Fibroblast of skin of scalp (primary cell): Measurements from ENCODE around the gene STYK1.
"Not testable (repeated sequence)": the region's sequence is repeated elsewhere in the genome, so short reads cannot be mapped to it uniquely, and the experiment has no call there.

ENCODE experiments used
- DNase-seq: peaks from one replicate; pipeline ENCODE4 v3.0.0-alpha.2; 2013

STYK1 gene

GRCh38 chr12:10620078-10620779, 53.6 kb downstream of the STYK1 start:
- no peak for DNase-seq

DNA sequence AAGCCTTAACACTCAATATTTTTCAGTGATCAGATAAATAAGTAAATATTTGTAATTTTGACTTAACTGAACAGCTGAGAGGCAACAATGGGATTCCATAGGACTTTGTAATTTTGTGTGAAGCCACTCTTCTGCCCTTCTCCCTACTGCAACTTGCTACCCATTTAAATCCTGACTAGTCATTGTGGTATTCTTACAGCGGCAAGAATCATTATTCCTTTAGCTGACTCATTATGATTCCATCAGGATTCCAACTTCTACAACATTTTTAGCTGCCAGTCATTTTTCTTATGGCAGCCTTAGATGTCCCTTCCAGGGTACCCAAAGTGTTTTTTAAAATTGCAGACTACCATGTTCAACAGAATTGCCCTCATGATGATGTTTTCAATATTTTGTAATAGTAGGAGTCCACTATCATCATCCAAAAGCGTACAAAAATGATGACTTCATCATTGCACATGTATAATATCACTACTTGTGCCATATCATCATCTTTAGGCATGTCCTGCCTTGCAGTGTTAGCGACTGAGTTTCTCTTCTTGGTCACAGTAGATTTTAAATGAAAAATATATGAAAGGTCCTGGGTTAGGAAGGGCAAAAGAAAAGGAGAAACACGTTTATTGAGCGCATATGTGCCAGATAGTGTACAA, 55.4 kb downstream of the STYK1 start:
- DNase-seq: peak; percentile 89

GRCh38 chr12:10617863-10618262, 56.0 kb downstream of the STYK1 start:
- peak; percentile 51 for DNase-seq

- no peak for DNase-seq
Observed at GRCh38 chr12:10615532-10615931, 58.3 kb downstream of the STYK1 start.

DNA sequence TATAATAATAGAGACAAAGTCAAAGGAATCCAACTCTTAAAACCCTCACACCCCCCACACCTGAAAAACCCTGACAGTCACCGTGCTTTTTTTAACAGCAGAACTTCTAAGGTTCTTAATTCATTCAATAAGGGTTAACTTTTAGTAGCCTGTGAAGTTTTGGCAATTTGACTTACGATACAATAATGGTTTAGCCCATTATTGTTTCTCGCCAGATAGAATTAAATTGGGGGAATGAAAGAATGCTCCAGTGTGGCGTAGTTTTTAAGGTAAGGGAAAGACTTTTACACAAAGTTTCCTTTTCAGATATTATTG, 59.8 kb downstream of the STYK1 start:
- DNase-seq: no peak

DNA sequence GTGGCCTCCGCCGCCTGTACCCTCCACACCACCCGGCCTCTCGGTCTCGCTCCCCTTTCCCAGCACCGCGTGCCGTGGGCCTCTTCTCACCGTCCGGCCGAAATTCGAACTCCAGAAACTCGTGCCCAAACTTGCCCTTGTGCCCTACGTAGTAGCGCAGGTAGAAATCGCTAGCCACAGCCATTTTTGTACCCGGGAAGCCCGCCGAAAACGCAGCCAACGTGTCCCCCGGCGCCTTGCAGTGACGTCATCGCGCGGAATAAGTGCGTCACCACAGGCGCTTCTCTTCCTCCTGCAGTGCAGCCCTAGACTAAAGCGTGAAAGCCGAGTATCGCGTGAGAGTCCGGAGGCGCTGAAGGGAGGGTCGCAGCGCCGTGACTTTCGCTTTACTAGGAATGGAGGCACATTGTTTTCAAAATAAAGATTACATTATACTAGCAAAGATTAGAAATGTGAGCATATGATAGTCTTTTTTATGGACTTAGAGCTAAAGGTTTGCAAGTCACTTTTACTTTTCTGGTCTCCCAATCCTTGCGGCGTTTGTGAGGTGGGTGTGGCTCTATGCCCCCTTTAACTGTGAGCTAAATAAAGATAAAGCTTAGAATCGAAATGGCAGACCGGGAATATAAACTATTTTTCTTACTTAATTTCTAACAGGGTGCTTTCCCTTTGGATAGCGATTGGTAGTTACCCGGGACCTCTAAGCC, 60.4 kb downstream of the STYK1 start, which contains the start of gene MAGOHB:
Gene MAGOHB, minus strand, starts transcription at position 261 of the 707 bp plus-strand sequence. Its CDS starts 77 bp downstream, at position 184.
- DNase-seq: peak; percentile 98

DNA sequence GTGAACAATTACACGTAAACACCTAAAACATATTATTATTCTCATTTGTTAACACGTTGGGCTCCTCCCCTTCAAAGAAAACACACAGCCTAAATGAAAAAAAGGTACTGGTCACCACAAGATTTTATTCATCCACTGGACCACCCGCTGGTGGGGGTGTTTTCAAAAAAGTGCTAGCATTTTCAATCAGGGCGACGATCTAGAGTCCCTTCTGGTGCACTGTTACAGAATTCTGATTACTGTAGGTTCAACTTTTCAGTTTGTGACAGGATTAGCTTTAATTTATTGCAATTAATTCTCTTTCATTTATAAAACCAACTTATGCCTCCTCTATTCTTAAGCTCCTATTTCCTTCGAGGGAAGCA, 60.9 kb downstream of the STYK1 start:
- no peak for DNase-seq

DNA sequence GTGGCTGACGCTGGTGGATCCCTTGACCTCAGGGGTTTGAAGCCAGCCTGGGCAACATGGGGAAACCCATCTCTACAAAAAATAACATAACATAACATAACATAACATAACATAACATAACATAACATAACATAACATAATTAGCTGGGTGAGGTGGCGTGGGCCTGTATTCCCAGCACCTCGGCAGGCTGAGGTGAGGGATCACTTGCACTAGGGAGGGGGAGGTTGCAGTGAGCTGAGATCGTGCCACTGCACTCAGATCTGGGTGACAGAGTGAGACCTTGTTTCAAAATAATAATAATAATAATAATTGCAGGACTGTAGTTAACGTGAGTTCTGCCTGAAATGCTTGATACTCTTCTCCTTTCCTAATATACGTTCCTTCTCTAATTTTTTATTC, 61.7 kb downstream of the STYK1 start:
- DNase-seq: no peak

- not testable (repeated sequence) for DNase-seq
Observed at GRCh38 chr12:10611258-10611657, 62.6 kb downstream of the STYK1 start.

DNA sequence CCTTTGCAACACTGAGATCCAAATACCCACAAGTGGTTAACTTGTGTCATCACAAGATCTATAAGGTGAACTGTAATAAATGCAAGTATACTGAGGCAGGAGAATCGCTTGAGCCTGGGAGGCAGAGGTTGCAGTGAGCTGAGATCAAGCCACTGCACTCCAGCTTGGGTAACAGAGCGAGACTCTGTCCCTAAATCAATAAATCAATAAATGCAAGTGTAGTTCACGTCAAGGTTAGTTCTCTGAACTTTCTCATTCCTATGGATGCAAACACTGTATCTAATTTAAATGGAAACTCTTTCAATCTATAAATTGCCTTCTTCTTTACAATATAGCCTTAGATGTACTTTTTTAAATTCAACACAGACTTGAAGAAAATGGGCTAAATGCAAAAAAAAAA, 63.7 kb downstream of the STYK1 start:
- DNase-seq: no peak

DNA sequence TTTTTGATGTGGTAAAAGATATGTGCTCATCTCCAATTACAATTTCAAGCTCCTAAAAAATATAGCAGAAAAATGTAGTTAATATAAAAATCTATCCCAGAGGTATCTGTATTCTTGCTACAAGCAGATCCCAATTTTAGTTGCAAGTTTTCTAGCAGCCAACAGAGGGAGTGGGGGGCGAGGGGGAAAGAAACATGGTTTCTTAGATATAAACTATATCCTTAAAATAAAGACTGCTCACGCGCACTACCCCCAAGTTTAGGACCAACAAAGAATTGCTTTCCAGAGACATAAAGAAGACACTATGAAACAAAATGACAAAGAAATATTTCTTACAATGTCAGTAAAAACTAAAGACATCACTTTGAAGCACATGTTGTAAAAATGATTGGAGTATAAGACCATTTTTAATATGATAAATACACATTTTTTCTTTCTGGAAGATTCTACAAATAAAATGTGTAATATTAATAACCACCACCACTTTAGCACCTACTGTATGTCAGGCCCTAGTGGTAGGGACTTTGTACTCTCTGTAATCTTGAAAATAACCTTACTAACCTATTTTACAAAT, 65.9 kb downstream of the STYK1 start:
- DNase-seq: peak; percentile 25

DNA sequence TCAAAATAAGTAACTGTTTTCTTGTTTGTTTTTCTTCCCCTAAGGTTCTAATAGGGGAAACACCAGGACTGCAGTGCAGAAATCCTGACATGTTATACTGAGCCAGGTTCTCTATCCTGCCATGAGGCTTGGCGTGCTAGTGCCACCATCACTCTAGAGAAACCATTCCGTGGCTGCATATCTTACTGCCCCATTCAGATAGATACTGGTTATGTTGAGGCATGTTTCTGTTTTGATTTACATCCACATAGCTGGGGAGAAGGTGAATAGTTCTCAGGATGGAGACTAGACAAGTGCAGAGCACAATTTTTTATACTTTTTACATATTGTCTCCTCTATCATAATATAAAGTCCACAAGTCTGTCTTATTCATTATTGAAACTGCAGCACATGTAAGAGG, 72.0 kb downstream of the STYK1 start:
- DNase-seq: no peak

DNA sequence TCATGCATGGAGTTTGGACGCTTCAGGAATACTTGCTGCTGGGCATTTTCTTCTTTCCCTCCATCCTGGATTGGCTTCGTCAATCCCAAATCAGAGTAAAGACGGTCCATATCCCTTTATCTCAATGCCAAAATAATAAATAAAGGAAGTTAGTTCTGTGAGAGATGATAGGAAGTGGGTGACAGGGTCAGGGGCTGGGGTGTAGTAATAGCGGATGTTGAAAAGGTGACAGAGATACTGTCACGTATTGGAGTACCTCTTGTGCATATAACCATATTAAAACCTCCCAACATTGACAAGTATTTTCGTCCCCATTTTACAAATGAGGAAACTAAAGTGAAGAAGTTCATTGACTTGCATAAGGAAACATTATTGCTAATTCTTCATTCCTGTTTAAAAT, 72.9 kb downstream of the STYK1 start:
- DNase-seq: no peak

GRCh38 chr12:10595881-10596280, 78.0 kb downstream of the STYK1 start:
- no peak for DNase-seq

GRCh38 chr12:10590966-10591365, 82.9 kb downstream of the STYK1 start:
- DNase-seq: peak; percentile 63

- peak; percentile 59 for DNase-seq
Observed at GRCh38 chr12:10584415-10584814, 89.4 kb downstream of the STYK1 start.

GRCh38 chr12:10582704-10583103, 91.1 kb downstream of the STYK1 start:
- DNase-seq: no peak

GRCh38 chr12:10582133-10582532, 91.7 kb downstream of the STYK1 start:
- DNase-seq: not testable (repeated sequence)

DNA sequence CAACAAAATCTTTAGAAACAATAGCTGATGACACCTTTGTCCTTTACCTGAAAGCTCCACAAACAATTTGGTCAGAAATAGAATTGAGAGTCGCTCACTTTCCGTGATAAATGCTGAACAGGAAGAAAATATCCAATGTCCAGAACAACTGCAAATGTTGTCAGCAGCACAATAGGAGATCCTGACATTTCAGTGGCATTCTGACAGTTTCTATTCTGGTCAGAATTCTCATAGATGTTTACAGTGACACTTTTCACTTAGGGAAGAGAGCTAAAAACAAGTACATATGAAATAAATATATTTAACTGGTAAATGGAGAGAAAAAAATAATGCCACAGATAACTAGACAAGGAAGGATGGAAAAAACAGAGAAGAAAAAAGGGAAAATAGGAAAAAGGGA, 99.5 kb downstream of the STYK1 start:
- no peak for DNase-seq

GRCh38 chr12:10572021-10572490, 101.8 kb downstream of the STYK1 start:
- peak; percentile 15 for DNase-seq

DNA sequence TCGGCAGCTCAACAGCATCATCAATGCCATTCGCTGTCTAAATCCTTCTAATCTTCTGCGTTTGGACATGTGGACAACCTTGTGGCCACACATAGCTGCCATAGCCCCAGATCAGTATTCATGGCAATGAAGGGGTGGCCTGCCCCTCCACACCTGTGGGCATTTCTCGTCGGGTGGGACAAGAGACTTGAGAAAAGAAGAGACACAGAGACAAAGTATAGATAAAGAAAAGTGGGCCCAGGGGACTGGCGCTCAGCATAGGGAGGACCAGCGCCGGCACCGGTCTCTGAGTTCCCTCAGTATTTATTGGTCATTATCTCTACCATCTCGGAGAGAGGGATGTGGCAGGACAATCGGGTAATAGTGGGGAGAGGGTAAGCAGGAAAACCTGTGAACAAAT, 102.7 kb downstream of the STYK1 start:
- DNase-seq: no peak
